NCI-H2227 treated with DMSO at 0.1 percent for 48 hours (cell line): Measurements from ENCODE around the gene PTPRR.

Source experiments
- DNase-seq: peaks from one replicate; lab custom pipeline; 2025; lab: John Stamatoyannopoulos, UW

Gene PTPRR

DNA sequence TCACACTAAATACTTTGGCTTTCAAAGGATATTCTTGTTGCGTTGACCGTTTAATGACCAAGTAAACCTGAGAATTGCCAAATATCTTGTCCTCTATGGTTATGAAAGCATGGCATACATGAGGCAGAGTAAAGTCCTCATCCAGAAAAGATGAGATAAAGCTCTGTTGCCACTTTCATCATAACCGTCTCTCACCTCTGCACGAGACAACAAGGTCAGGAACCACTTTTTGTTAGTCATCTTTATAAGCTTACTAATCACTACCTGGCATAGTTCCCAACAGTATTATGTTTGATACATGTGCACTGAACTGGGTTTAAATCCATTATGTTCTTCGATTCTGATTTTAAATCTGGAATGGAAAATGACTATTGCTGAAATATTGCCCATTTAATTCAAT is 314.6 kb downstream of the PTPRR start:
- DNase-seq: no peak

- DNase-seq: no peak
These were observed 315.9 kb downstream of the PTPRR start for GRCh38 chr12:70604662-70605061.

DNA sequence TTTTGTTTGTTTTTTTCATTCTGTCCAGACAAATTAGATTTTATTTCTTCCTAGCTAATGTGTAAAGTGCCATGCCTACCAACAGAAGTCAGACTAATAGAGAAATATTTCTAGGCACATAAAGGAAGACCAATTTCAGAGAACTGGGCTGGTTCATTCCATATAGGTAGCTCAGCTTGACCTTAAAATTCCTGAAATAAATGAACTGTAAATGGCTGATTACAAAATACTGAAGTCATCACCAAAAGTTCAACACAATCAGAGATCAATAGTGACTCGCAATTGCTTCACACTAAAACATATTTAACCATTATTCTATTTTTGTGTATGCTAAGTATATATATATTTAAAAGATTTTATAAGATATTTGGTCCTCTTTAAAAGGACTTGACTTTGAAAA is 317.5 kb downstream of the PTPRR start:
- no peak for DNase-seq

DNA sequence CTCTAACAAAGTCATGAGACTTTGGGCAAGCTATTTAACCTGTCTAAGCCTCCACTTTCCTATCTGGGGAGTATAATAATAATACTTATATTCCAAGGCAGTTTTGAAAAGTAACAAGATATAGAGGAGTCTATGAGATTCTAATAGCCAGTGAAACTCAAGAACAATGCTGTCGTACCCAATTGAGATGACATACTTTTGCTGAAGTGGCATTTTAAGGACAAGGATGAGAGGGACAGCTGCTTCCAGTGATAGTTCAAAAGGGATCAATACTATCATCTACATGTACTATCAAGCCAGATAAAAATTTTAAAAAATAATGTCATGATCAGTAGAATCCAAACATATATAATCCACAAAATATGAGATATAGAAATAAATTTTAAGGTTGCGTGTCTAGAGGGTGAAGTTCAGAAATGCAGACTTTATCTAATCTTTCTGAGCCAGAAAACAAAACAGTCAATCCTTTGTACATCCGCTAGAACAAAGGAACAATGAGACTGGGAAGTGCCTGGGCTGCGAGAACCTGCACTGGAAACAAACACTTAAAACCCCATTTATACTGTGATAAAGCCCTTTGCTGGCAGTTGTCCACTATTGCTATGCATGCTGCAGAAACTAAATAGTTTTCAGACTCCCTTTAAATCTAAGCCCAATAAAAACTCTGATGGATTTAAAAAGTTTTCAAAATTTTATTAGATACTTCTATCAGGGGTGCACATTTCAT is 321.9 kb downstream of the PTPRR start:
- no peak for DNase-seq

DNA sequence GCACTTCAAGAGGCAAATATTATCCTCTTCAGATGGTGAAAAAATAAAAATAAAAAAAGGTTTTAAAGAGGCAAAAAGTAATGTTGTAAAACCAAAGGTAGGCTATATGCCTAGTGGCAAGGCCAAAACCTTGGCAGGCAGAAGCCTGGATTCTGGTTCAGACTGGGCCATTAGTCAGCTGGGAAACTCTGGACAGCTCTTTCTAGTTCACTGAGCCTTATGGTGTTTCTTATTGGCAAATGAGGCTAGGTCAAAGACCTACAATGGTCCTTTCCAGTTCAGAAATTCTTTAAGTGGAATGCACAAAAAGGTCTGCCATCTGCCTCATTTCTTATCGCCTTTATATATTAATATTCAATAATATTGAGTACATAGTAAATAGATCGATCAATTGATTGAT is 327.9 kb downstream of the PTPRR start:
- DNase-seq: no peak

DNA sequence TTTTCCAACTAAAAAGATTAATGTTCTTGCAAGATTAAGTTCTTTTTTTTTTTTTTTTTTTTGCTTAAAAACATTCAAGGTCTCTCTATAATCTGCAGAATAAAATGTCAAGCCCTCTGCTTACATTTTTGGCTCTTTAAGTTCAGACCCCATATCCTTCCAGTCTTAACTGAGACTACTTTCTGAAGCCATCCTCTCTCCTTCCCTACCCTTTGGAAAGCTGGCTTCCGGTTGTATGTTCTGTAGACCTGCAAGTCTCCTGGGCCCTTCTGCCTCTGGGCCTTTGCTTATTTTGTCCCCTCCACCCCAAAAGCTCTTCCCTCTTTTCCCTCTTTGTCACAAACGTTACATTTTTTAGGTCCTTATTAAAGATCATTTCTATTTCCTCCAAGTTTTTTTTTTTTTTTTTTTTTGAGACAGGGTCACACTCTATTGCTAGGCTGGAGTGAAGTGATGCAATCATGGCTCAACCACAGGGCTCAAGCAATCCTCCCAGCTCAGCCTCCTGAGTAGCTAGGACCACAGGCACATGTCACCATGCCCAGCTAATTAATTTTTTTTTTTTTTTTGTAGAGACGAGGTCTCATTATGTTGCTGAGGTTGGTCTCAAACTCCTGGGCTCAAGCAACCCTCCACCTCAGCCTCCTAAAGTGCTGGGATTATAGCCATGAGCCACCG is 329.9 kb downstream of the PTPRR start:
- DNase-seq: no peak

GRCh38 chr12:70590051-70590450 is 330.5 kb downstream of the PTPRR start:
- DNase-seq: peak; percentile 73
